ENCODE measurements around the gene ATMIN. TPM values are rescaled to one million over a fixed set of nuclear protein-coding genes. Genes with fewer than 3 reads are reported as not detected.
A peak's percentile ranks its signal among the peaks of the same experiment; 100 is the strongest.

Gene ATMIN
- total and polyA plus RNA-seq, 2 of the 13 experiments (the other 11 are each of a cell fraction or from before 2014, with no cell fraction given), result 34.6 to 60.4 TPM

- peak; percentile 99 for TF ChIP-seq RBM22 (optimal IDR thresholded peaks at IDR 0.05; ENCODE audit: low read length)
- TF ChIP-seq E2F1 (CRISPR knock-in tag; IDR thresholded peaks at IDR 0.05), result peak; percentile 71; the same call in 1 of the 2 replicates
- TF ChIP-seq SOX5 (CRISPR knock-in tag; IDR thresholded peaks at IDR 0.05; ENCODE audit: borderline replicate concordance), result peak; percentile 56; the same call in 1 of the 2 replicates
- no peak for TF ChIP-seq ZNF362 (CRISPR knock-in tag; IDR thresholded peaks at IDR 0.05; ENCODE audit: borderline replicate concordance)
- TF ChIP-seq ZNF282 (IDR thresholded peaks at IDR 0.05; ENCODE audit: partially characterized antibody), result no peak
- TF ChIP-seq SNAPC4 (CRISPR knock-in tag; IDR thresholded peaks at IDR 0.05), result peak; percentile 82; the same call in 1 of the 2 replicates
- peak; percentile 34 for TF ChIP-seq SRSF1 (optimal IDR thresholded peaks at IDR 0.05; ENCODE audit: low read depth, low read length)
- TF ChIP-seq ZKSCAN5 (CRISPR knock-in tag; IDR thresholded peaks at IDR 0.05), result no peak
- no peak for TF ChIP-seq FOXA1 (IDR thresholded peaks at IDR 0.05)
- TF ChIP-seq FOXA1 (CRISPR knock-in tag; IDR thresholded peaks at IDR 0.05), result peak; percentile 55
- peak; percentile 42; the same call in 1 of the 2 replicates for TF ChIP-seq MIXL1 (CRISPR knock-in tag; IDR thresholded peaks at IDR 0.05)
- 0 out of 2 replicates have a peak, but pooled peaks have one; percentile 9 for TF ChIP-seq MLX (CRISPR knock-in tag; IDR thresholded peaks at IDR 0.05)
- no peak for TF ChIP-seq ZNF530 (CRISPR knock-in tag; IDR thresholded peaks at IDR 0.05; ENCODE audit: low read depth)
- no peak for TF ChIP-seq ZSCAN22 (CRISPR knock-in tag; IDR thresholded peaks at IDR 0.05)
- peak; percentile 84 for TF ChIP-seq MYC (CRISPR knock-in tag; IDR thresholded peaks at IDR 0.05; ENCODE audit: borderline replicate concordance)
- TF ChIP-seq KDM5B (CRISPR knock-in tag; IDR thresholded peaks at IDR 0.05; ENCODE audit: borderline replicate concordance), result peak; percentile 85; the same call in 1 of the 2 replicates
- TF ChIP-seq LBX2 (CRISPR knock-in tag; IDR thresholded peaks at IDR 0.05; ENCODE audit: borderline replicate concordance), result peak; percentile 69; the same call in 1 of the 2 replicates
- TF ChIP-seq ZNF331 (CRISPR knock-in tag; IDR thresholded peaks at IDR 0.05), result peak; percentile 81; the same call in 1 of the 2 replicates
Measured at GRCh38 chr16:81077076-81077940, 41.7 kb downstream of the ATMIN start, which contains the start of gene C16orf46 (continued).
